CD4-positive, alpha-beta memory T cell (primary cell): ENCODE measurements around the gene SPATA33. TPM values are rescaled to one million over a fixed set of nuclear protein-coding genes. Genes with fewer than 3 reads are reported as not detected.
"Not testable (repeated sequence)": the region's sequence is repeated elsewhere in the genome, so short reads cannot be mapped to it uniquely, and the experiment has no call there.

Experiments used
- CTCF ChIA-PET: fragments of 350-600 bp; sonication (Branson Sonifier 250); formaldehyde crosslinking; loops from one replicate; lab custom pipeline; 2021; ENCODE audit warnings: inconsistent platforms; ENCODE audit not compliant: partially characterized antibody; lab: Charles Lee
- POLR2A ChIA-PET: fragments of 350-600 bp; sonication (Branson Sonifier 250); formaldehyde crosslinking; loops from one replicate; lab custom pipeline; 2021; ENCODE audit not compliant: partially characterized antibody; lab: Charles Lee
- DNase-seq, 5 donors: peaks; one replicate each; pipeline versions ENCODE4 v3.0.0 to v3.0.0-alpha.2; 2020 to 2022; ENCODE audit warnings: mixed read lengths in 1 of 5
- H3K27ac ChIP-seq: one replicate; pipeline ENCODE4 v1.7.0; 2013; ENCODE audit warnings: low read depth, low read length
- H3K27me3 ChIP-seq: 2 replicates; pipeline ENCODE4 v1.7.0; 2013; ENCODE audit warnings: mild to moderate bottlenecking, low read length, moderate library complexity; ENCODE audit not compliant: insufficient read depth
- H3K36me3 ChIP-seq: 2 replicates; pipeline ENCODE4 v1.7.0; 2013; ENCODE audit warnings: mild to moderate bottlenecking, low read length, moderate library complexity; ENCODE audit not compliant: insufficient read depth
- H3K4me1 ChIP-seq: 2 replicates; pipeline ENCODE4 v1.7.0; 2013; ENCODE audit warnings: mild to moderate bottlenecking, low read length, moderate library complexity; ENCODE audit not compliant: insufficient read depth
- H3K4me3 ChIP-seq, 2 donors: one replicate each; pipeline ENCODE4 v1.7.0; 2013; ENCODE audit warnings: low read length in 2 of 2, mild to moderate bottlenecking in 1 of 2
- H3K9me3 ChIP-seq, 2 donors: one replicate each; pipeline ENCODE4 v1.7.0; 2013; ENCODE audit warnings: low read length in 2 of 2, control low read depth in 1 of 2; ENCODE audit not compliant: control insufficient read depth in 1 of 2
- H3K27ac Mint-ChIP-seq, 7 donors: one replicate each; pipeline ENCODE4 v1.8.0; 2020 to 2021; ENCODE audit warnings: mixed read lengths in 7 of 7, mild to moderate bottlenecking in 6 of 7, inconsistent platforms in 3 of 7, moderate library complexity in 3 of 7
- H3K27me3 Mint-ChIP-seq, 2 donors: one replicate each; pipeline ENCODE4 v1.8.0; 2020 to 2021; ENCODE audit warnings: mixed read lengths in 2 of 2
- H3K36me3 Mint-ChIP-seq, 2 donors: one replicate each; pipeline ENCODE4 v1.8.0; 2020 to 2021; ENCODE audit warnings: mixed read lengths in 2 of 2, inconsistent platforms in 1 of 2, mild to moderate bottlenecking in 1 of 2
- H3K4me1 Mint-ChIP-seq, 4 donors: one replicate each; pipeline ENCODE4 v1.8.0; 2020 to 2021; ENCODE audit warnings: mixed read lengths in 4 of 4, mild to moderate bottlenecking in 1 of 4
- H3K4me3 Mint-ChIP-seq, 8 donors: one replicate each; pipeline ENCODE4 v1.8.0; 2020 to 2021; ENCODE audit warnings: mixed read lengths in 8 of 8, mild to moderate bottlenecking in 7 of 8, moderate library complexity in 6 of 8, inconsistent platforms in 3 of 8
- H3K9me3 Mint-ChIP-seq, 8 donors: one replicate each; pipeline ENCODE4 v1.8.0; 2020 to 2021; ENCODE audit warnings: mixed read lengths in 8 of 8, mild to moderate bottlenecking in 5 of 8, inconsistent platforms in 3 of 8, moderate library complexity in 1 of 8
- intact Hi-C: fragments of 100-400 bp; cut with micrococcal nuclease; formaldehyde crosslinking; loops from one replicate; pipeline ENCODE4 v1.15.1; 2023
- polyA plus RNA-seq, 2 donors: library from polyadenylated mRNA; unstranded; fragments of 300-500 nt; fragmentation: Illumina TruSeq; gene quantifications; one replicate each; pipeline ENCODE4 v1.2.3, GENCODE V29; 2021
- total RNA-seq, 2 experiments: library from RNA; stranded (reverse); gene quantifications; one replicate each; pipeline ENCODE4 v1.2.3, GENCODE V29; 2021

SPATA33 gene
- total and polyA plus RNA-seq, 4 experiments from 2014 or later, result 2.5 to 10.5 (median 7.2) TPM

- no peak for DNase-seq
- H3K4me3 ChIP-seq, result no peak overlapping the region
- H3K27ac ChIP-seq, result no peak overlapping the region
- H3K9me3 Mint-ChIP-seq, result no peaks in the 10 kb centered on the region
- ChIA-PET CTCF (no interaction called here), POLR2A (interaction anchor here (1.7 kb wide), 1 partner anchor 13 kb away, joined by 4 read pairs; no protein-coding TSS in a partner anchor)
- H3K36me3 Mint-ChIP-seq, result peaks cover 4 to 24% of the 10 kb centered on the region in 2 donors
- peak overlapping the region in 6 of 7 donors; percentile 13 to 88 (median 48) for H3K27ac Mint-ChIP-seq
- intact Hi-C loops, result no loop called here
- H3K27me3 ChIP-seq, result no peaks in the 10 kb centered on the region
- H3K4me1 Mint-ChIP-seq, result peaks cover 13 to 41% (median 26%) of the 10 kb centered on the region in 4 donors
- H3K4me1 ChIP-seq, result peaks cover 21% of the 10 kb centered on the region
- no peaks in the 10 kb centered on the region for H3K9me3 ChIP-seq
- no peaks in the 10 kb centered on the region for H3K27me3 Mint-ChIP-seq
- H3K36me3 ChIP-seq, result peaks cover 4% of the 10 kb centered on the region
- H3K4me3 Mint-ChIP-seq, result peak overlapping the region in 7 of 8 donors; percentile 36 to 82 (median 68)
Observed at GRCh38 chr16:89655062-89655643, 2.5 kb upstream of the SPATA33 start.

GRCh38 chr16:89656435-89657121 lies 1.1 kb upstream of the SPATA33 start:
- H3K9me3 Mint-ChIP-seq, result no peaks in the 10 kb centered on the region
- H3K27ac Mint-ChIP-seq, result peak overlapping the region; percentile 74 to 92 (median 88)
- H3K36me3 Mint-ChIP-seq, result peaks cover 8 to 23% of the 10 kb centered on the region in 2 donors
- POLR2A ChIA-PET, result interaction anchor here (0.8 to 1.7 kb wide), 3 partner anchors 11 to 44 kb away, joined by 3 to 11 read pairs (median 4); partner anchors contain the start of gene CDK10
- no peak for DNase-seq
- Histone ChIP-seq H3K27ac (peak overlapping the region; percentile 93), H3K4me3 (peak overlapping the region in 1 of 2 donors; percentile 92), H3K4me1 (peaks cover 21% of the 10 kb centered on the region), H3K27me3 (no peaks in the 10 kb centered on the region), H3K36me3 (no peaks in the 10 kb centered on the region), H3K9me3 (no peaks in the 10 kb centered on the region)
- intact Hi-C loops, result loop anchor here (1.0 kb wide), 2 partner anchors 30 to 45 kb away; partner anchors contain the start of genes CDK10 and SPATA2L
- H3K4me3 Mint-ChIP-seq, result peak overlapping the region; percentile 72 to 91 (median 80)
- no peaks in the 10 kb centered on the region for H3K27me3 Mint-ChIP-seq
- peaks cover 13 to 46% (median 26%) of the 10 kb centered on the region in 4 donors for H3K4me1 Mint-ChIP-seq
- CTCF ChIA-PET, result interaction anchor here (3.1 kb wide), 1 partner anchor 43 kb away, joined by 10 read pairs; no protein-coding TSS in a partner anchor

GRCh38 chr16:89658221-89658879 lies 714 bp downstream of the SPATA33 start:
- Mint-ChIP-seq H3K9me3 (no peaks in the 10 kb centered on the region), H3K27me3 (no peaks in the 10 kb centered on the region), H3K27ac (peak overlapping the region; percentile 77 to 91 (median 90)), H3K4me3 (peak overlapping the region; percentile 85 to 91 (median 88)), H3K4me1 (peaks cover 13 to 46% (median 26%) of the 10 kb centered on the region in 4 donors), H3K36me3 (peaks cover 8 to 22% of the 10 kb centered on the region in 2 donors)
- intact Hi-C loops, result no loop called here
- Histone ChIP-seq H3K4me3 (peak overlapping the region; percentile 30 to 92), H3K27me3 (no peaks in the 10 kb centered on the region), H3K4me1 (peaks cover 21% of the 10 kb centered on the region), H3K36me3 (no peaks in the 10 kb centered on the region), H3K9me3 (no peaks in the 10 kb centered on the region), H3K27ac (peak overlapping the region; percentile 93)
- CTCF ChIA-PET, result interaction anchor here (3.1 kb wide), 1 partner anchor 42 kb away, joined by 10 read pairs; no protein-coding TSS in a partner anchor
- POLR2A ChIA-PET, result interaction anchor here (1.2 to 1.7 kb wide), 3 partner anchors 28 to 230 kb away, joined by 5 to 11 read pairs (median 9); partner anchors contain the start of gene CDK10
- no peak for DNase-seq

- Mint-ChIP-seq H3K9me3 (no peaks in the 10 kb centered on the region), H3K27me3 (no peaks in the 10 kb centered on the region), H3K36me3 (peaks cover 8 to 19% of the 10 kb centered on the region in 2 donors), H3K4me3 (peak overlapping the region in 6 of 8 donors; percentile 12 to 43 (median 34)), H3K4me1 (peaks cover 13 to 35% (median 21%) of the 10 kb centered on the region in 4 donors), H3K27ac (peak overlapping the region in 3 of 7 donors; percentile 5 to 54 (median 12))
- Histone ChIP-seq H3K27ac (no peak overlapping the region), H3K9me3 (no peaks in the 10 kb centered on the region), H3K4me3 (no peak overlapping the region), H3K36me3 (no peaks in the 10 kb centered on the region), H3K4me1 (peaks cover 16% of the 10 kb centered on the region), H3K27me3 (no peaks in the 10 kb centered on the region)
- ChIA-PET POLR2A (no interaction called here), CTCF (no interaction called here)
- DNase-seq, result no peak
- intact Hi-C loops, result no loop called here
Observed at GRCh38 chr16:89660146-89660545, 2.5 kb downstream of the SPATA33 start.

- Mint-ChIP-seq H3K27ac (peak overlapping the region in 2 of 7 donors; percentile 4 to 6), H3K4me1 (peaks cover 9 to 26% (median 12%) of the 10 kb centered on the region in 4 donors), H3K9me3 (no peaks in the 10 kb centered on the region), H3K4me3 (no peak overlapping the region), H3K36me3 (peaks cover 8 to 17% of the 10 kb centered on the region in 2 donors), H3K27me3 (no peaks in the 10 kb centered on the region)
- Histone ChIP-seq H3K4me1 (peaks cover 15% of the 10 kb centered on the region), H3K4me3 (no peak overlapping the region), H3K27me3 (no peaks in the 10 kb centered on the region), H3K9me3 (no peaks in the 10 kb centered on the region), H3K36me3 (no peaks in the 10 kb centered on the region), H3K27ac (no peak overlapping the region)
- intact Hi-C loops, result no loop called here
- DNase-seq, result no peak
- ChIA-PET CTCF (no interaction called here), POLR2A (no interaction called here)
Observed at GRCh38 chr16:89661215-89661614, 3.6 kb downstream of the SPATA33 start.

- CTCF ChIA-PET, result interaction anchor here (1.1 kb wide), 1 partner anchor 36 kb away, joined by 4 read pairs; no protein-coding TSS in a partner anchor
- H3K36me3 ChIP-seq, DNase-seq, H3K27me3 ChIP-seq, H3K4me1 Mint-ChIP-seq, H3K27ac Mint-ChIP-seq, H3K27ac ChIP-seq, H3K4me1 ChIP-seq, H3K4me3 ChIP-seq, intact Hi-C loops, POLR2A ChIA-PET, H3K27me3 Mint-ChIP-seq, H3K9me3 Mint-ChIP-seq, H3K4me3 Mint-ChIP-seq, H3K9me3 ChIP-seq: not testable (repeated sequence)
- peaks cover 8 to 13% of the 10 kb centered on the region in 2 donors for H3K36me3 Mint-ChIP-seq
Observed at GRCh38 chr16:89664238-89664637, 6.6 kb downstream of the SPATA33 start.

GRCh38 chr16:89667000-89667399 lies 9.4 kb downstream of the SPATA33 start:
- H3K27ac ChIP-seq, H3K9me3 Mint-ChIP-seq, H3K4me3 Mint-ChIP-seq, H3K36me3 ChIP-seq, H3K27me3 Mint-ChIP-seq, H3K4me1 ChIP-seq, intact Hi-C loops, DNase-seq, CTCF ChIA-PET, H3K4me1 Mint-ChIP-seq, H3K27me3 ChIP-seq, H3K4me3 ChIP-seq, POLR2A ChIA-PET, H3K27ac Mint-ChIP-seq, H3K9me3 ChIP-seq, H3K36me3 Mint-ChIP-seq: not testable (repeated sequence)
